T1000 (cell line): Measurements from ENCODE around the gene MMP24.
A peak's percentile ranks its signal among the peaks of the same experiment; 100 is the strongest.
"Not testable (repeated sequence)": the region's sequence is repeated elsewhere in the genome, so short reads cannot be mapped to it uniquely, and the experiment has no call there.

ENCODE experiments used
- DNase-seq: peaks from one replicate; lab custom pipeline; 2025; ENCODE audit warnings: mixed read lengths; lab: John Stamatoyannopoulos, UW

MMP24 gene

GRCh38 chr20:35257175-35257909, 30.9 kb downstream of the MMP24 start:
- no peak for DNase-seq

GRCh38 chr20:35260426-35260825, 33.9 kb downstream of the MMP24 start:
- DNase-seq = no peak

- not testable (repeated sequence) for DNase-seq
Measured at GRCh38 chr20:35262321-35262720, 35.8 kb downstream of the MMP24 start.

- DNase-seq = peak; percentile 51
Measured at GRCh38 chr20:35262731-35263531, 36.4 kb downstream of the MMP24 start.

- DNase-seq = no peak
Measured at GRCh38 chr20:35263532-35264341, 37.2 kb downstream of the MMP24 start.

- no peak for DNase-seq
Measured at GRCh38 chr20:35264755-35265154, 38.3 kb downstream of the MMP24 start.

- DNase-seq = no peak
Measured at GRCh38 chr20:35267092-35267491, 40.6 kb downstream of the MMP24 start.

- peak; percentile 34 for DNase-seq
Measured at GRCh38 chr20:35269055-35269781, 42.7 kb downstream of the MMP24 start.

- no peak for DNase-seq
Measured at GRCh38 chr20:35270021-35270902, 43.8 kb downstream of the MMP24 start.

GRCh38 chr20:35271073-35271882, 44.8 kb downstream of the MMP24 start:
- DNase-seq = no peak

GRCh38 chr20:35271904-35272303, 45.4 kb downstream of the MMP24 start:
- no peak for DNase-seq

GRCh38 chr20:35273449-35274171, 47.1 kb downstream of the MMP24 start:
- DNase-seq = no peak

GRCh38 chr20:35274172-35275092, 47.9 kb downstream of the MMP24 start:
- no peak for DNase-seq

GRCh38 chr20:35275741-35276251, 49.3 kb downstream of the MMP24 start:
- DNase-seq = no peak

- DNase-seq = no peak
Measured at GRCh38 chr20:35276408-35276807, 49.9 kb downstream of the MMP24 start.

- DNase-seq = no peak
Measured at GRCh38 chr20:35277127-35277526, 50.6 kb downstream of the MMP24 start.

GRCh38 chr20:35277531-35278395, 51.3 kb downstream of the MMP24 start, which contains the start of gene MMP24OS:
Gene MMP24OS, minus strand, starts transcription at chr20:35278122. Its CDS starts 193 bp downstream, at chr20:35277929.
- peak; percentile 79 for DNase-seq
